GM23248 (cell line): ENCODE data around the gene UHRF2.

Experiments
- EZH2 ChIP-seq: fragments of 200-600 bp; sonication (generic); IDR thresholded peaks from 2 replicates; pipeline ENCODE4 v1.6.1; 2018; ENCODE audit warnings: antibody characterized with exemption, mild to moderate bottlenecking; ENCODE audit not compliant: insufficient read depth, poor library complexity, severe bottlenecking
- EZH2phosphoT487 ChIP-seq: fragments of 200-600 bp; sonication (generic); IDR thresholded peaks from 2 replicates; pipeline ENCODE4 v1.6.1; 2018; ENCODE audit warnings: antibody characterized with exemption, moderate library complexity, mild to moderate bottlenecking, low read depth; ENCODE audit not compliant: insufficient read depth

GRCh38 chr9:6461619-6462018 is 48.6 kb downstream of the UHRF2 start:
- TF ChIP-seq EZH2phosphoT487: no peak
- TF ChIP-seq EZH2: no peak
